Thymus (tissue), 11 donors: ENCODE data around the gene FOXN4. TPM values are rescaled to one million over a fixed set of nuclear protein-coding genes. Genes with fewer than 3 reads are reported as not detected.

ENCODE experiments used
- DNase-seq, 9 donors: peaks; one replicate each; pipeline ENCODE4 v3.0.0-alpha.2; 2013; ENCODE audit warnings: low spot score in 9 of 9, low read depth in 6 of 9, missing footprints in 1 of 9
- H3K27ac ChIP-seq, 2 donors: one replicate each; pipeline ENCODE4 v1.5.1; 2013; ENCODE audit warnings: control low read depth in 1 of 2, low read depth in 1 of 2, low read length in 1 of 2, mild to moderate bottlenecking in 1 of 2, moderate library complexity in 1 of 2
- H3K27me3 ChIP-seq, 2 donors: one replicate each; pipeline ENCODE4 v1.5.1; 2013; ENCODE audit warnings: low read length in 1 of 2; ENCODE audit not compliant: control insufficient read depth in 2 of 2, insufficient read depth in 1 of 2
- H3K36me3 ChIP-seq, 2 donors: one replicate each; pipeline ENCODE4 v1.5.1; 2013; ENCODE audit warnings: low read length in 1 of 2, mild to moderate bottlenecking in 1 of 2, moderate library complexity in 1 of 2; ENCODE audit not compliant: control insufficient read depth in 2 of 2, insufficient read depth in 2 of 2
- H3K4me1 ChIP-seq, 2 donors: one replicate each; pipeline ENCODE4 v1.5.1; 2013; ENCODE audit warnings: low read length in 2 of 2; ENCODE audit not compliant: control insufficient read depth in 2 of 2, insufficient read depth in 2 of 2
- H3K4me3 ChIP-seq, 2 donors: one replicate each; pipeline ENCODE4 v1.5.1; 2013; ENCODE audit warnings: low read length in 2 of 2, control low read depth in 1 of 2, mild to moderate bottlenecking in 1 of 2
- H3K9me3 ChIP-seq, 2 donors: one replicate each; pipeline ENCODE4 v1.5.1; 2013; ENCODE audit warnings: low read length in 1 of 2, mild to moderate bottlenecking in 1 of 2; ENCODE audit not compliant: control insufficient read depth in 2 of 2, insufficient read depth in 1 of 2
- WGBS: extraction: QIAGEN DNeasy Blood & Tissue Kit; methylation state at CpG from one replicate; pipeline ENCODE4 v1.1.7; 2013; 5-methylcytosine and 5-hydroxymethylcytosine counted together
- polyA plus RNA-seq: library from polyadenylated mRNA; stranded (reverse); fragments of 200-250 nt; gene quantifications from one replicate; pipeline ENCODE4 v1.2.3, GENCODE V29; 2013
- total RNA-seq: library from RNA; stranded (reverse); fragments of 120-200 nt; gene quantifications from one replicate; pipeline ENCODE4 v1.2.4, GENCODE V29; 2013
- donor health status: healthy.

The FOXN4 gene
- total and polyA plus RNA-seq, 2 donors = 0.14 TPM; not detected in 1

GRCh38 chr12:109277899-109278762 is 31.0 kb downstream of the FOXN4 start:
- no peaks in the 10 kb centered on the region for H3K36me3 ChIP-seq
- 90% methylated on average over 15 of the region's 15 CpGs for WGBS
- H3K4me3 ChIP-seq = no peak overlapping the region
- H3K27me3 ChIP-seq = peaks cover 0 to 8% of the 10 kb centered on the region in 2 donors
- H3K9me3 ChIP-seq = no peaks in the 10 kb centered on the region
- H3K27ac ChIP-seq = peak overlapping the region in 1 of 2 donors; percentile 26
- peaks cover 0 to 3% of the 10 kb centered on the region in 2 donors for H3K4me1 ChIP-seq
- peak in 1 of 9 donors; percentile 18 for DNase-seq

- WGBS = 95% methylated on average over 8 of the region's 8 CpGs
- peak overlapping the region in 1 of 2 donors; percentile 26 for H3K27ac ChIP-seq
Measured at GRCh38 chr12:109277255-109277898, 31.7 kb downstream of the FOXN4 start.

GRCh38 chr12:109276160-109276559 is 32.9 kb downstream of the FOXN4 start:
- H3K27me3 ChIP-seq = peaks cover 0 to 8% of the 10 kb centered on the region in 2 donors
- 98% methylated on average over 5 of the region's 5 CpGs for WGBS

More at GRCh38 chr12:109277255-109277898, 31.7 kb downstream of the FOXN4 start:
- Histone ChIP-seq H3K4me1 (peaks cover 0 to 3% of the 10 kb centered on the region in 2 donors), H3K9me3 (no peaks in the 10 kb centered on the region), H3K27me3 (peaks cover 0 to 8% of the 10 kb centered on the region in 2 donors), H3K4me3 (no peak overlapping the region), H3K36me3 (no peaks in the 10 kb centered on the region)
- DNase-seq = no peak

GRCh38 chr12:109275173-109275572 is 33.9 kb downstream of the FOXN4 start:
- no peak overlapping the region for H3K27ac ChIP-seq
- peaks cover 0 to 3% of the 10 kb centered on the region in 2 donors for H3K4me1 ChIP-seq
- 89% methylated on average over 4 of the region's 4 CpGs for WGBS
- H3K4me3 ChIP-seq = no peak overlapping the region
- DNase-seq = no peak
- H3K9me3 ChIP-seq = no peaks in the 10 kb centered on the region
- peaks cover 0 to 8% of the 10 kb centered on the region in 2 donors for H3K27me3 ChIP-seq
- no peaks in the 10 kb centered on the region for H3K36me3 ChIP-seq

More at GRCh38 chr12:109276160-109276559, 32.9 kb downstream of the FOXN4 start:
- H3K4me3 ChIP-seq = no peak overlapping the region
- H3K36me3 ChIP-seq = no peaks in the 10 kb centered on the region
- no peaks in the 10 kb centered on the region for H3K9me3 ChIP-seq
- no peak overlapping the region for H3K27ac ChIP-seq
- peaks cover 0 to 3% of the 10 kb centered on the region in 2 donors for H3K4me1 ChIP-seq
- DNase-seq = no peak

GRCh38 chr12:109274381-109274780 is 34.7 kb downstream of the FOXN4 start:
- no peak for DNase-seq
- H3K27ac ChIP-seq = no peak overlapping the region
- peaks cover 0 to 8% of the 10 kb centered on the region in 2 donors for H3K27me3 ChIP-seq
- no peaks in the 10 kb centered on the region for H3K9me3 ChIP-seq
- H3K4me3 ChIP-seq = no peak overlapping the region
- peaks cover 0 to 3% of the 10 kb centered on the region in 2 donors for H3K4me1 ChIP-seq
- no peaks in the 10 kb centered on the region for H3K36me3 ChIP-seq
- 13% methylated on average over 1 of the region's 1 CpG for WGBS

- peaks cover 0 to 8% of the 10 kb centered on the region in 2 donors for H3K27me3 ChIP-seq
- DNase-seq = no peak
- no peak overlapping the region for H3K4me3 ChIP-seq
- no peaks in the 10 kb centered on the region for H3K36me3 ChIP-seq
- no peak overlapping the region for H3K27ac ChIP-seq
- peaks cover 0 to 1% of the 10 kb centered on the region in 2 donors for H3K4me1 ChIP-seq
- WGBS = 38% methylated on average over 16 of the region's 16 CpGs
- no peaks in the 10 kb centered on the region for H3K9me3 ChIP-seq
Measured at GRCh38 chr12:109273354-109273753, 35.7 kb downstream of the FOXN4 start.

- Histone ChIP-seq H3K9me3 (no peaks in the 10 kb centered on the region), H3K27ac (no peak overlapping the region), H3K4me1 (no peaks in the 10 kb centered on the region), H3K4me3 (no peak overlapping the region), H3K27me3 (peaks cover 0 to 8% of the 10 kb centered on the region in 2 donors), H3K36me3 (peaks cover 0 to 7% of the 10 kb centered on the region in 2 donors)
- no peak for DNase-seq
- WGBS = 97% methylated on average over 3 of the region's 3 CpGs
Measured at GRCh38 chr12:109271418-109271817, 37.7 kb downstream of the FOXN4 start.

GRCh38 chr12:109270494-109270893 is 38.6 kb downstream of the FOXN4 start:
- H3K4me1 ChIP-seq = no peaks in the 10 kb centered on the region
- H3K27ac ChIP-seq = no peak overlapping the region
- H3K9me3 ChIP-seq = no peaks in the 10 kb centered on the region
- H3K27me3 ChIP-seq = peaks cover 0 to 8% of the 10 kb centered on the region in 2 donors
- no peak for DNase-seq
- H3K4me3 ChIP-seq = no peak overlapping the region
- H3K36me3 ChIP-seq = peaks cover 0 to 10% of the 10 kb centered on the region in 2 donors
- WGBS = 39% methylated on average over 1 of the region's 1 CpG

GRCh38 chr12:109269428-109269827 is 39.7 kb downstream of the FOXN4 start:
- 92% methylated on average over 3 of the region's 3 CpGs for WGBS
- Histone ChIP-seq H3K4me3 (no peak overlapping the region), H3K9me3 (no peaks in the 10 kb centered on the region), H3K27me3 (peaks cover 0 to 6% of the 10 kb centered on the region in 2 donors), H3K36me3 (peaks cover 0 to 21% of the 10 kb centered on the region in 2 donors), H3K27ac (no peak overlapping the region), H3K4me1 (no peaks in the 10 kb centered on the region)
- no peak for DNase-seq
